DLD1 (cell line): ENCODE results near the gene C22orf15.

Source experiments
- in situ Hi-C: cut with HindIII; loops from 2 replicates; pipeline ENCODE4 v1.10.0; 2017; ENCODE audit warnings: low sequenced_read_pairs

The C22orf15 gene

GRCh38 chr22:23750714-23751440, 11.9 kb upstream of the C22orf15 start, which contains the start of gene ZNF70:
Gene ZNF70 (minus strand): TSS chr22:23751112. CDS start chr22:23745140, 5,972 bp downstream.
- in situ Hi-C loops: no loop called here

- in situ Hi-C loops: no loop called here
Observed at GRCh38 chr22:23751441-23751996, 11.3 kb upstream of the C22orf15 start.

DNA sequence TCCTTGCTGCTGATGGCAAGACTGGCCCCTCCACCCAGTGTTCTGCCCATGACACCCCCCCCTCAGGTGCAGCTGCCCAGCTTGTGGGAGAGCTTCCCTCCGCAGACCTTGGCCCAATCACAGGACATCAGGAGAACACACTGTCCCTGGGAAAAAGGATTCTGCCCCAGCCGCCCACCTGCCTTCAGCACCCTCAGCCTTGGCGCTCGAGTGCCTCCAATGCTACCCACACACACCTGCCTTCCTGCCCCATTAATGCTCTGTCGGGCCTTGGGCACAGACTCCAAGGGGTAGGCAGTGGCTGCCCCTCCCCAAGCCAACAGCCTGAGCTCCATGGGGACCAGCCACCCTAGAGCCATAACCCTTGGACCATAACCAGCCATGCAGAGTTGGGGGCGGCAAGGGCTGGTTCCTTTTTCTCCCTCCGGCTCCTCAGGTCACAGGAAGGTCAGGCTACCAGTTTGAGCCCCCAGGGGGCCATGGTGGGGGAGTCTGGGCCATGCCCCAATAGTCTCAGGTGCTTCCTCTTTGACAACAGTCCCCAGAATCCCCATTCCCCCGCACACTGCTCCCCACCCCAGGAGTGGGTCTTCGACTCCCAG, 10.6 kb upstream of the C22orf15 start:
- in situ Hi-C loops: no loop called here

GRCh38 chr22:23752750-23753149, 10.0 kb upstream of the C22orf15 start:
- in situ Hi-C loops: no loop called here

- in situ Hi-C loops: no loop called here
Observed at GRCh38 chr22:23753385-23753784, 9.4 kb upstream of the C22orf15 start.

GRCh38 chr22:23754220-23754919, 8.4 kb upstream of the C22orf15 start, which contains the start of gene VPREB3:
Gene VPREB3 (minus strand): TSS chr22:23754425. CDS start chr22:23754363, 62 bp downstream.
- in situ Hi-C loops: no loop called here

- in situ Hi-C loops: no loop called here
Observed at GRCh38 chr22:23754980-23755636, 7.7 kb upstream of the C22orf15 start.

- in situ Hi-C loops: no loop called here
Observed at GRCh38 chr22:23755711-23756110, 7.1 kb upstream of the C22orf15 start.

GRCh38 chr22:23756891-23757290, 5.9 kb upstream of the C22orf15 start:
- in situ Hi-C loops: no loop called here

DNA sequence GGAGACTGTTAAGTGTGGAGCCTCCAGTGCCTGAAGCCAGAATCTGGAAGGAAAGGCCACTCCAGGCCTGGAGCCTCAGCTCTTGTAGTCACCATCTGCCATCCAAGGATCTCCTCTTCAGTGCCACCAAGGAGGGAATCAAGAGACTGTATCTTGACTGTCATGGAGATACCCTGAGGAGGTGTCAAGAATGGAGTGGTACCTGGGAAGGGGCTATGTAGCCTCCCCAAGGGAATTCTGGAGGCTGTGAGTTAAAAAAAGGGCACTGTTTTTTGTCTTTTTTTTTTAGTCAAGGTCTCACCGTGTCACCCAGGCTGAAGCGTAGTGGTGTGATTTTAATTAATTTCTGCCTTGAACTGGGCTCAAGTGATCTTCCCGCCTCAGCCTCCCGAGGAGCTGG, 3.2 kb upstream of the C22orf15 start:
- in situ Hi-C loops: no loop called here

DNA sequence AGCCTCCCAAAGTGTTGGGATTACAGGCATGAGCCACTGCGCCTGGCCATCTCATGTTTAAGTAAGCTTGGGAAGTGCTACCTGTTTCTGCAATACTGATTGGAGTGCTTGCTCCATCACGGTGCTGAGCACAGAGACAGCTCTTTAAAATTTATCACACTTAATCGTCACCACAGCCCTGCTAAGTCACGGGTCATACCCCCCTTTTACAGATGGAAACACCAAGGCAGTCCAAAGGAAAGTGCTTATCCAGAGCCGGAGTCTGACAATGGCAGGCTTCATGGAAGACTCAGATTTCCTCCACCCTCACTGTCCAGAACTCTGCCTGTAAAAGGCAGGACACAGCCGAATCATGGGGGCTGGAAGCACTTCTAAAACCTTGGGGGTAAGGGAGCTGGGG, 2.7 kb upstream of the C22orf15 start:
- in situ Hi-C loops: no loop called here

GRCh38 chr22:23763579-23763945, 772 bp downstream of the C22orf15 start:
- in situ Hi-C loops: no loop called here

DNA sequence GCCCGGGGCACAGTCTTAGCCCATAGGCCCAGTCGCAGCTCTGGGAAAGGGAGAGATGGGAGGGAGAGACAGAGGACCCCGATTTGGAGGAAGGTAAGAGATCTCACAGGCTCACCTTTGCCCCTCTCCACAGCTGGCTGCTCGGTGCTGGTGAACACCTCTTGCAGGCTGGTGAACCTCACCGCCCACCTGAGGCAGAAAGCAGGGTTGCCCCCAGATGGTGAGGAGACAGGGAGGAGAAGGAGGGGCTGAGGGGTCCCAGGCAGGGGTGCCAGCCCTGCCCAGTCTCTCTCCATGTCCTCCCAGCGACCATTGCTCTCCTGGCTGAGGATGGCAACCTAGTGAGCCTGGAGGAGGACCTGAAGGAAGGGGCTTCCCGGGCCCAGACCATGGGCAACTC, 1.2 kb downstream of the C22orf15 start:
- in situ Hi-C loops: no loop called here

DNA sequence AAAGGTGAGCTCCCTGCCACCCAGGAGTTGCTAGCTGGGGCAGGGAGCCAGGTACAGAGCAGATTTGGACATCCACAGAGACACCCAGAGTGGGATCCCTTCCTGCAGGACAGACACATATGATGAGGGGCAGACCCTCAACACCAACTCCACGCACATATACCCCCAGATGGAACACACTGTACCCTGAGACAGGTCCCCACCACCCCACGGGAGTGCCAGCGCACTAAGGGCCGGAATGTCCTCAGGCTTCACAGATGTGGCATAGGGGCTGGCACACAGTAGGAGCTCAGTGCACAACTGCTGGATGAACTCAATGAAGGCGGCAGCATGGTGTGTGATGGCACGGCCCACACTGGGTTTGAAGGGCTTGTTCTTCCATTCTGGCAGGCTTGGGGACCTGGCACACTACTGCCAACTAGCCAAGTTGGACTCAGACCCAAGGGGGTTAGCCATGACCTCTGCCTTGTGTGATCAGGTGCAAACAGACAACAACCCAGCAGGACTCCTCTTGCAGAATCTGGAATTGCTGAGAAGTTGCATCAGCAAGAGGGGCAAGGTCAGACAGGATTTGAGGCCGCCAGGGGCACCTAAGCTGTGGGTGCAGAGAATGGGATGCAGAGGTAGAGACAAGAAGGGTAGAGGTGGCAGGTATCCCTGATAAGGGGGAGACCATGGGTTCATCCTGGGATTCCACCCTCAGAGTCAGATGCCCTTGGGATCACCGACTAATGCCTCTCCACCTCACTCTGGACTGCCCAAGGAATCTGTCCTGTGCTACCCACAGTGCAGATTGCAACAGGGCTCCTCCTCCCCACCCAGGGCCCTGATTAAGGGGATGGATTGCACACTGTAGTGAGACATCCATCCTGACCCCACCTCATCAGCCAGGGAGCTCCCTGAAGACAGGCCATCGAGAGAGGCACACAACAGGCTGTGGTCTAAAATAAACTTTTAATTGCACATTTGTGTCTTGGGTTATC, 2.4 kb downstream of the C22orf15 start:
- in situ Hi-C loops: no loop called here

DNA sequence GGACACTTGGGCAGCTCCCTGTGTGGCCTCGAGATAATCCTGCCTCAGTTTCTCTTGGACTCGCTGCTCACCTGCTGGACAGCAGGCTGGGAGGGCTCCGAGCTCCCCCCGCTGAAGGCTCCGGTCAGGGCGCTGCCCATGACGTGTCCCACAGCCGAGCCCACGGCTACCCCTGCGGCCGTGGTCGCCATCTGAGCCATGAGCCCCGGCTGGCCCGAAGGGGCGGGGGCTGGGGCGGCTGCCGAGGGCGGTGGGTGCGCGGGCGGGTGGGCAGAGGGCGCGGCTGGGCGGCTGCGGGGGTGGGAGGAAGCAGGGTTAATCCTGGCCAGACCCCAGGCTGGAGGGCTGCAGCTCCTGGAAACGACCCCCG, 4.5 kb downstream of the C22orf15 start:
- in situ Hi-C loops: no loop called here

DNA sequence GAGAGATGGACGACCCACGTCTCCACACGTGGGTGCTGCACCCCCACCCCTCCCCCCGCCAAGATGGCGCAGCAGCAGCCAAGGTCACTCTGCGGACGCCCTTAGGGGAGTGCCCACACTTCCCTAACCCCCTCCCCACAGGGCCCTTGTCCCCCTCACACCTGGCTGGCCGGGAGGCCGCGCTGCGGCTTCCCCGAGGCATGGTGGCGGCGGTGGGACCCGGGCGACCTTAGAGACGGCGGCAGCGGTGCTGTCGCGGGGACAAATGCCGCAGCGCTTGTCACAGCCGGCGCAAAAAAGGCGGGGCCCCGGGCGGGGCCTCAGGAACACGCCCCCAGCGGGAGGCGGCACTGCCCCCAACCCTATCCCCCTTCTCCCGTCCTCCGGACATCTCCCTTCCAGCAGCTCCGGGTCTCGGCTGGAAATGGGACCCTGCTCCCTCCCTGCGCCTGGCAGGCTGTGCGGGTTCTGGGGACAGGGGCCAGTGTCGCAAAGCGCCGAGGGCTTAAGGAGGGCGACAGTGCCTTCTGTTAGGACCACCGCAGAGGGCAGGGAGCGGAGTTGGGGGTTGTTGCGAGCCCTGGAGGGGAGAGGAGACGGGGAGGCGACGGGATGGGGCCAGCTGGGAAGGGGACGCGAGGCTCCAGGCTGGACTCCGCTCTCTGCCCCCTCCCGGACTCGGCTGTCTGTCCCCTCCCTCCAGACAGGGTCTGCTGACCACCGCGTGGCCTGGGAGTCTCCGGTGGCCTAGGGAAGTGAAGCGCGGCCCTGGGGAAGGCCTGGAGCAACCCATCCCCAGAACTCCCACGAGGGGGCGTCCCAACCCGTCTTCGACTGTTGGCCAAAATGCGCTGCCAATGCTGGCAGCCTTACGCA, 5.1 kb downstream of the C22orf15 start, which contains the start of gene CHCHD10:
Gene CHCHD10 (minus strand): TSS at position 300 of the 876 bp plus-strand sequence. CDS start 98 bp downstream, at position 202.
- in situ Hi-C loops: no loop called here

- in situ Hi-C loops: no loop called here
Observed at GRCh38 chr22:23769321-23769965, 6.7 kb downstream of the C22orf15 start.

- in situ Hi-C loops: no loop called here
Observed at GRCh38 chr22:23772315-23772648, 9.5 kb downstream of the C22orf15 start.
